Suprapubic skin (tissue), 3 donors: ENCODE results near the gene SPIRE2.

Experiments
- POLR2A ChIP-seq, 2 donors: fragments of 450-650 bp; IDR thresholded peaks; one replicate each; pipeline ENCODE4 v1.6.1; 2017; ENCODE audit warnings: antibody characterized with exemption in 2 of 2, mild to moderate bottlenecking in 2 of 2, moderate library complexity in 2 of 2
- TF ChIP-seq, protein P1 (sequence below), 2 donors: fragments of 200-600 bp in 1 of 2; fragments of 450-650 bp in 1 of 2; sonication (generic) in 1 of 2; IDR thresholded peaks; one replicate each; pipeline ENCODE4 v1.5.1; 2016 to 2019; ENCODE audit warnings: antibody characterized with exemption in 2 of 2, mild to moderate bottlenecking in 1 of 2, moderate library complexity in 1 of 2

DNA sequence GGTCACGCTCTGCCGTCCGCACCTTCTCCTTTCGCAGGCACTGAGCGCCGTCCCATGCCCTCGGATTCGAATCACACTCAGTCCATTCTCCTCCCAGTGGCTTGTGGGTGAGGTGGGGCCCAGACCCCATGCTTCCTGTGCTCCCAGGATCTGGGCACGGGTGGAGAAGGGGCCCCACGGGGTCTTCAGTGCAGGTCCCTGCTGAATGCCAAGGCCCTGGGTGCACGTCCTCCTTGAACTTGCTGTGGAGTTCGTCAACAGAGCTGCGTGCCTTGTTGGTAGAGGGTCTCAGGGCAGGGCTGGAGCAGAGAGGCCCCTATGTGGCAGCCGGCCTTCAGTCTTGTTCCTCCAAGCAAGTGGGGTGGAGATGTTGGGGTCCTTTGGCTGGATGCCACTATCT, 83.1 kb downstream of the SPIRE2 start:
- TF ChIP-seq, protein P1, sequence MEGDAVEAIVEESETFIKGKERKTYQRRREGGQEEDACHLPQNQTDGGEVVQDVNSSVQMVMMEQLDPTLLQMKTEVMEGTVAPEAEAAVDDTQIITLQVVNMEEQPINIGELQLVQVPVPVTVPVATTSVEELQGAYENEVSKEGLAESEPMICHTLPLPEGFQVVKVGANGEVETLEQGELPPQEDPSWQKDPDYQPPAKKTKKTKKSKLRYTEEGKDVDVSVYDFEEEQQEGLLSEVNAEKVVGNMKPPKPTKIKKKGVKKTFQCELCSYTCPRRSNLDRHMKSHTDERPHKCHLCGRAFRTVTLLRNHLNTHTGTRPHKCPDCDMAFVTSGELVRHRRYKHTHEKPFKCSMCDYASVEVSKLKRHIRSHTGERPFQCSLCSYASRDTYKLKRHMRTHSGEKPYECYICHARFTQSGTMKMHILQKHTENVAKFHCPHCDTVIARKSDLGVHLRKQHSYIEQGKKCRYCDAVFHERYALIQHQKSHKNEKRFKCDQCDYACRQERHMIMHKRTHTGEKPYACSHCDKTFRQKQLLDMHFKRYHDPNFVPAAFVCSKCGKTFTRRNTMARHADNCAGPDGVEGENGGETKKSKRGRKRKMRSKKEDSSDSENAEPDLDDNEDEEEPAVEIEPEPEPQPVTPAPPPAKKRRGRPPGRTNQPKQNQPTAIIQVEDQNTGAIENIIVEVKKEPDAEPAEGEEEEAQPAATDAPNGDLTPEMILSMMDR (IDR thresholded peaks at IDR 0.05) = no peak
- TF ChIP-seq POLR2A (IDR thresholded peaks at IDR 0.05) = no peak
